GM21381 (cell line): Measurements from ENCODE around the gene CCDC195.
A peak's percentile ranks its signal among the peaks of the same experiment; 100 is the strongest.

Source experiments
- ATAC-seq: cut with Tn5 transposase; IDR thresholded peaks from one replicate; pipeline ENCODE4 v1.9.1; 2021; ENCODE audit warnings: mild to moderate bottlenecking, moderate library complexity; ENCODE audit not compliant: unreplicated experiment

Gene CCDC195, protein sequence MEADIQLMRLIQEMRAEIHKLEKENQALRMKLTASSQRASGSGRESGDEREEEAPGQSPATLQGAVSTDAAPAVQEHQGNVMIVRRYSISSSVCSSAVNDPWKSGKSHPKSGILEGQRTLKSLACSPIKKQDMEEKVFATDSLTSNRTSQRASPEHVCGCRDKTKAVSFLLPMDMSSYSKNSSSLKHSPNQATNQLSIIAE

DNA sequence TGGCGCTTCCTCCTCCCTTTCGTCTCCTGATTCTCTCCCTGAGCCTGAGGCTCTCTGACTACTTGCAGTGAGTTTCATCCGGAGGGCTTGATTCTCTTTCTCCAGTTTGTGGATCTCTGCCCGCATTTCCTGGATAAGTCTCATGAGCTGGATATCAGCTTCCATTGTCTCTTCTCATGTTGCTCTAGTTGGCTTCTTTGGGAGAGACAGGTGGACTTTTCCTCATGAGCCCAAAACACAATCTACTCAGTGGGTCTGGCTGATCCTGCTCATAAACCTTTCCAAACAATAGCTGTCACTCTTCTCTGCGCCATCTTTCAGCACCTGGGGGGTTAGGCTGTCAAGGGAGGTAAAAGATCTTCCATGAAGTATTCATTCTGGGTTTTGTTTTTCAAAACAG is at the start of gene CCDC195:
CCDC195 (minus strand) TSS at position 165 of the 400 bp plus-strand sequence; CDS start at position 165, 0 bp downstream.
- ATAC-seq, result no peak

DNA sequence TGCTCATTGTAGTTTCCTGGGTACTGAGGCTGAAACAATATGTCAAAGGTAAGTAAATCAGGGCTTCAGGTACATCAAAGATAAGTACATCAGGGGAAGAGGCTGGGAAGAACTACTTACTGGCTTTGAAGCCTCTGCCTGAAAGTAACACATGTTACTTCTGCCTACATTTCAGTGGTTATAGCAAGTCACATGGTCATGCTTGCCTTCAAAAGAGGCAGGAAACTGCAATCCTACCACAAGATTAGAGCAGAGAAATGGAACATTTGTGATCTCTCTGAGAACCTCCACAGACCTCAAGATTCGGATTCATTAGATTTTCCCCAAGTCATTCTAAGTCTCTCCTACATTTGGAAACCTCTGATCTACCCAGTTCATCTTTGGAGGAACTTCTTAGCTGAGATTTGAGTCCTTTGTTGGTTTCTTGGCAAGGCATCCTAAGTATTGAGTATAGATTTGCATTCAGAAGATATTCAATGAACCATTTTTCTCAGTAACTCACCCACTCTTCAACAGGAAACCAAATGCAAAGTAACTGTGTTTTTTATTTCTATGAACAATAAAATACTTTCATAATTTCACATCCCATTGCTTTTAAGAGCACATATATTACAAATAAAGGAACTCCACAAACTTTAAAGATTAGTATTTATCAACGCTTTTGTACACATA is 48.5 kb upstream of the CCDC195 start:
- peak; percentile 65 for ATAC-seq

DNA sequence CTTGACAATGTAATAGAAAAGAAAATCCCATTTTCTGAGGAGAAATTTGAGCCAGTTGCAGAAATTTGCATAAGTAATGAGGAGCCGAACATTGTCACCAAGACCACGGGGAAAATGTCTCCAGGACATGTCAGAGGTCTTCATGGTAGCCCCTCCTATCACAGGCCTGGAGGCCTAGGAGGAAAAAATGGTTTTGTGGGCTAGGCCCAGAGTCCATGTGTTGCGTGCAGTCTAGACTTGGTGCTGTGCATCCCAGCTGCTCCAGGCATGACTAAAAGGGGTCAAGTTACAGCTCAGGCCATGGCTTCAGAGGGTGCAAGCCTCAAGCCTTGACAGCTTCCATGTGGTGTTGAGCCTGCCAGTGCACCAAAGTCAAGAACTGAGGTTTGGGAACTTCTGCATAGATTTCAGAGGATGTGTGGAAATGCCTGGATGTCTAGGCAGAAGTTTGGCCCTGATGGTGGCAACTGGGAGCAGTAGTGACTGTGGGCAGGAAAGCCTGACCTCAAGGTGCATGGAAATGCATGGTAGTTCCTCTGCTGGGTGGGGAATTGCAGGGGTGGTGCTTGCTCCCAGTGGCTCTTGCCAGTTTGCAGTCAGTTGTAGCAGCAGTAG is 41.9 kb upstream of the CCDC195 start:
- no peak for ATAC-seq

DNA sequence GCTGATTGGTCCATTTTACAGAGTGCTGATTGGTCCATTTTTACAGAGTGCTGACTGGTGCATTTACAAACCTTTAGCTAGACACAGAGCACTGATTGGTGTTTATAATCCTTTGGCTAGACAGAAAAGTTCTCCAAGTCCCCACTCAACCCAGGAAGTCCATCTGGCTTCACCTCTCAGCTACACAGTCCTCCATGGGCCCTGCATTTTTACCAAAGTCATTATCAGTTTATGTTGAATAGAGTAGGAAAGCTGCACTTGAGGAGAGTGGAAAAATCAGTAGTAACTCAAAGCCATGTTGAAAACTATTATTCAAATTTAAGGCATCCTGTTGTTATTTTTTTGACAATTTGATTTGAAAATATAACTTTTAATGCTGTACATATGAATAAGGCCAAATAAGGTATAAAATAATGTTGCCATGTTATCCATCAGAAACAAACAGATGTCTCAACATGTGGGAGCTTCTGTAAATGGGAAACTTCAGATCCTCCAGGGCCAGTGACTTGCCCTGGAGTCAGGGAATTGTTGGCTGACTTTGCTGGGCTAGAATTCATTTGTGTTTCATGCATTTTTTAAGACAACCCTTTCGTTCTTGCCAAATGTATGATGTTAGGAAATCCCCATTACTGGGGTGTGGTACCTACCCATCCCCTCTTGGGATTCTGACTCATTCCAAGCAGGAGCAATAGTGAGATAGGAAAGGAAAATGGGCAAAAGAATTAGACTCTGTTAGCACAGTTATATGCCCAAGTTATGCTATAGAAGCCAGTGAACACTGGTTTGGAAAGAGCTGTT is 37.8 kb upstream of the CCDC195 start:
- ATAC-seq, result no peak

DNA sequence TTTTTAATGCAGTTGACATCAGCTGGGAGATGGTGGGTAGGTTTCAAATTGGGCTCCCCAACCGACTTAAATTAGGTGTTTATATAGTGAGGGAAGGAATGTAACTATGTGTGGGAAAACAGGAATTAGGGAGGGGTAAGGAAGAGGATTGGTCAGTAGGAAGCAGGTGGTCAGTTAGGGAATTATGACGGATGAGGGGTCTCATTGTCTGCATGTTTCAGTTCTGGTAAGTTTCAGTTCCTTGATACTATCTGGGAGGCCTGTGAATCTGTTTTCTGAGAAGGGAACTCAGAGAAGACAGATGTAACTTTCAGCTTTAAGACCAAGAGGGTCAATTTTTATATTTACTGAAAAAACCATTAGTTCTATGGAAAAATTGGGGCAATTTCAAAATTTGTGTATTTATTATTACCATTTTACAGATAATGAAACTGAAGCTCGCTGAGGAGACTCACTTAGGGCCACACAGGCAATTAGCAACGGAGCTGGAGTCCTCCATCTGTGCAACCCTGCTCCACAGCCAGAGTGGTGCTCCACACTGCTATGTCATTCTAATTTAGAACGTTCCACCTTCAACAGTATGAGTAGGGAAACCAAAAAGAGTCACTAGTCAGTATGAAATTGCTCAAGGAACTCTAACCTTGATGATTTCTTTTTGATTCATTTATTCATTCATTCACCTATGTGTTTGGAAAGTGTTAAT is 36.0 kb upstream of the CCDC195 start:
- ATAC-seq, result peak; percentile 62

DNA sequence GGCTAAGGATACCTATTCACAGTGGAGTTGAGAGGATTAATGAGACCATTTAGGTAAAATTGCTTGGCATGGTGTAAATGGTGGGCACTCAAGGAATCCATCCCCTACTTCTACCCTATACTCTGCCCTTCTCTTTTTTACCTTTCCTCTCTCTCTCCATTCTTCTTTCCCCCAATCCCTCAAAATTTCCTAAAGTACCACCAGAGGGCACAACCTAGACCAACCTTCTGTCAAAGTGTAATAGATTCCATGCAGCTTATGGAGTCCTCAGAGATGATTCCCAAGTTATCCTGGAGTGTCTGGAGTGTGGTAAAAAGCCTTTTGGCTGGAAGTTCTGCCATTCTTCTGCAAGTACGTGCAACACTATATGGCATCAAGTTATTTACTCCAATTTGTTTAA is 33.0 kb upstream of the CCDC195 start:
- ATAC-seq, result no peak

DNA sequence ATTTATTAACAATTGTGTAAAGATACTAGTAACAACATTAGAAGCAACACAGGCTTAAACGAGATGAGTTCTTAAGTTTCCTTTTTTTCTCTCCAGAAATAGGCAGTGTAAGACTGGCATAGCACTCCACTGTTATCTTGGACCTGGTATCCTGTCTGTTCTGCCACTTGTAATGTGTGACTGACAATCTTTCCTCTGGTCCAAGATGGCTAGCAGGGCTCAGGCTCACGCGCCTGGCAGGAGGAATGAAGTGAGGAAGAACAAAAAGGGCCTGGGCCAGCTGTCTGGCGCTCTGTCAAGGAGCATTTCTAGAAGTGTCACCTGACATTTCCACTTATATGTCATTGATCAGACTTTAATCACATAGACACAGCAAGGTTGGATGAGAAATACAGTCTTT is 31.6 kb upstream of the CCDC195 start:
- ATAC-seq, result no peak

DNA sequence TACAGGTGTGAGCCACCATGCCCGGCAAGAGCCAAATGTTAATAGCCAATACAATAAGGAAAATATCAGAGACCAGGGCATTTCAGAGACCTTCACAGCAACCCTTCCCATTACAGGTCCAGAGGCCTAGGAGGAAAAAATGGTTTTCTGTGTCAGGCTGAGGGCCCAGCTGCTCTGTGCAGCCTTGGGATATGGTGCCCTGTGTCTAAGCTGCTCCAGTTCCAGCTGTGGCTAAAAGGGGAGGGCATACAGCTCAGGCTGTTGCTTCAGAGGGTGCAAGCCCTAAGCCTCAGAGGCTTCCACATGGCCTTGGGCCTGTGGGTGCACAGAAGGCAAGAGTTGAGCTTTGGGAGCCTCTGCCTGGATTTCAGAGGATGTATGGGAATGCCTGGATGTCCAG is 20.1 kb upstream of the CCDC195 start:
- no peak for ATAC-seq

DNA sequence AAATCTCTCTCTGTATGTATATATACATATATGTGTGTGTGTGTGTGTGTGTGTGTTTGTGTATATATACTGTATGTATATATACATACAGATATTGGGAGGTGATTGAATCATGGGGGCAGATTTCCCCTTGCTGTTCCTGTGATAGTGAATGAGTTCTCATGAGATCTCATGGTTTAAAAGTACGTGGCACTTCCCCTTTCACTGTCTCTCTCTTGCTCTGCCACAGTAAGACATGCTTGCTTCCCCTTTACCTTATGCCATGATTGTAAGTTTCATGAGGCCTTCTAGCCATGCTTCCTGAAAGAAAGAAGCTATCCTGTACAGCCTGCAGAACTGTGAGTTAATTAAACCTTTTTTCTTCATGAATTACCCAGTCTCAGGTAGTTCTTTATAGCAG is 18.8 kb upstream of the CCDC195 start:
- no peak for ATAC-seq

DNA sequence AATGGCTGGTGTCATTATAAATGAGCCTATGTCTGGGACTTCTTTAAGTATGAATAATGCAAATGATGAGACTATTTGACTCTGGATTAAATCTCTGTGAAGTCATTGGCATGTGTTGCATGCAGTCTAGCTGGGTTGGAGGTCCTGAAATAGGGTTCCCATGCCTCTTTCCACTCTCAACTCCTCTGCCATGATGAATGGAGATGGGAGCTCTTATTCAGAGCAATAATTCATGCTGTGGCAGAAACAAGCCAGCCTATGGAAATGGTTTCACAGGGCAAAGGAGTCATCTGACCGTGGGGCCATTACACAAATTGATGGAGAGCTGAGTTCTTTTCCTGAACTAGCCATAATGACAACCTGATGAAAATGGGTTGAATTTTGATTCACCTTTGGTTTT is 15.5 kb upstream of the CCDC195 start:
- ATAC-seq, result no peak

DNA sequence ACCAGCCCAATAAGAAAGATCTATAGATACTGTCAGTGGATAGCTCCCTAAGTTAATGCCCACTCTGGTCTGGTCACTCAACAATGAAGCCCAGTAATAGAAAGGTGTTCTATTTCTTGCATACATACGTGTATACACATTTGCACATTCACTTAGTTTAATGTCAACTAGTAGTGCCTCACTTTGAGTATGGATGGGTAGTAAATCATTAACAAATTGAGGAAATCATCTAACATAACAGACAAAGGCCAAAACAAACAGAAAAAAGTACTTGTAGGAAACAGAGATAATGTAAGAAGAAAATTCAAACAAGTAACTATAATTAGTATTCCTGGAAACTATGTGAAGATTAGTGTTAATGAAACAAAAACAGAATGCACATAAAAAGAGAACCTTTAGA is 13.3 kb upstream of the CCDC195 start:
- ATAC-seq, result no peak

DNA sequence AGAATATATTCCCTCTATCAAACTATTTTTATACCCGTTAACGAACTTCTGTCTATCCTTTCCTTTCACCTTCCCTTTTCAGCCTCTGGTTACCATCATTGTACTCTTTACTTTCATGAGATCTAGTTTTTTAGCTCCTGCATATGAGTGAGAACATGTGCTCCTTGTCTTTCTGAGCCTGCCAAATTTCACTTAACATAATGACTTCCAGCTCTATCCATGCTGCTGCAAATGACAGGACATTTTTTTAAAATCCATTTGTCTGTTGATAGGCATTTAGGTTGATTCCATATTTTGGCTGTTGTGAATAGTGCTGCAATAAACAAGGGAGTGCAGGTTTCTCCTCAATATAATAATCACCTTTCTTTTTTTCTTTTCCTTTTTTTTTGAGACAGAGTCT is 8.2 kb upstream of the CCDC195 start:
- ATAC-seq, result no peak

DNA sequence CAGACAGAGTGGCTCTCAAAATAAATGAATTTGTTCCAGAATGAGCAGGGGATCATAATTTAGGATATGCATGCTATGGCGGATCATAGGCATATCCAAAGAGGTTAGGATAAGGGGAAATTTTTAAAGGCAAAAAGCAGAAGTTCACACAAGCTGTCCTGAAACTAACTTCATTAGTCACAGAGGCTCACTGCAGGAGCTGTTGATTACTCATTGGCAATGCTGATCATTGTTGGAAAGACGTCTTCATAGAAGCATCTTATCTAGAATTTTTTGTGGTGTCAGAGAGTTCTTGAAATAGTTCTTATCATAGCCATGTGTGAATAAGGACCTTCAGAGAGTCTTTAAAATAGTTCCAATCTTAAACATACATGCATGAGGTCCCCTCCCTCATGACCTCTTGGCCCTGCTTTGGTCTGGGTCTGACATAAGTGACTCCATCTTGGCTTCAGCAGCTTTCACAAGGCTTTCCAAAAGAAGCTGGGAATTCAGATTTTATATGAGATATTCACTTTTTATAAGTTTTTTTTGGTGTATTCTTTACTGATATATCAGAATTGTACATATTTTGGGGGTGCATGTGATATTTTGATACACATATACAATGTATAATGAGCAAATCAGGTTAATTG is 7.5 kb upstream of the CCDC195 start:
- ATAC-seq, result peak; percentile 61

DNA sequence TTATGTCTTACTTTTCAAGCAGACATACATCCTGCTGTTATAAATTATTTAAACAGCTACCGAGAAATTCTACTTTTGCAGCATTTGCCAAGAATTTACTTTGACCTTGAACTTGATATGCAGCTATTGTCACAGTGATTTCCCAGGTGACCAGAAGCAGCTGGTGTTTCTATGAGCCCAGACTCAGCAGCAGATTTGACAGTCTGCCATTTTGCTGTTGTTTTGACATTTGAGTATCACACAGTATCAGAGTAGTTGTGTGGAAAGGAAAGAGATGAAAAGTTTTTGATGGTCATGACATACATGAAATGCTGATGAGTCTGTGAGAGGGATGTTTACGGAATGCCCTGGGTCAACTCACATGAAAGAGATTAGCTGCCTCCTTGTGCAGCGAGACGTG is 6.6 kb upstream of the CCDC195 start:
- no peak for ATAC-seq

DNA sequence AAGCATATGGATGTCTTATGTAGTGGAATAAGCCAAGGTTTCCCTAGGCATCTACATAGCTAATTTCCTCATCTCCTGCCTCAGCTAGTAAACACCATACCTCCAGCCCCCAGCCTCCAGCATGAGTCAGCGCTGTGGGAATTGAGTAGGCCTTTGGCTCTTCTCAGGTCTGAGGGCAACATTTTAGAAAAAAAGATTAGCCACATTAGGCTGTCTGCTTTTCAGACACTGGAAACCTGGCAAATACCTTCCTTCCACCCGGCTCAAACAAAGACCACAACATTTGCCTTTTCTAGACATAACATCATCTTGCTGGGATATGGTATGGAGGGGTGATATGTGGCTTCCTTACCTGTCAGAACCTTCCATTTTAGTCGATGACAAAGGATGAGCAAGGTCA is 6.1 kb upstream of the CCDC195 start:
- no peak for ATAC-seq

DNA sequence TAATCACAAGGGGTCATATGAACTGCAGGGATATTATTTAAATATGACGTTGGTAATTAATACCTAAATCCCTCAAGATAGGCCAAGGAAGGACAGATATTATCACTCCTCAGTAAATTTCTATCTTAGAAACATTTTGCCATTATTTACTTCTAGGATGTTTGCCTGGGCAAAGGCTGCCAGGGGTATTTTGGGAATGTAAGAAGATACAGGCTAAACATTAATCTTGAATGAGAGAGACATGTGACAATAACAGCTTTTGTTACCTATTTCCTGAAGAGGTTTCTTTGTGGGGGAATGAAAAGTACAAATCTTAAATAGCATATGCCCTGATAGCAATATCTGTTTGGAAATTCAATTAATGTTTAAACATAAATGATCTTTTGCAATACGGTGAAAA is 756 bp upstream of the CCDC195 start:
- no peak for ATAC-seq

DNA sequence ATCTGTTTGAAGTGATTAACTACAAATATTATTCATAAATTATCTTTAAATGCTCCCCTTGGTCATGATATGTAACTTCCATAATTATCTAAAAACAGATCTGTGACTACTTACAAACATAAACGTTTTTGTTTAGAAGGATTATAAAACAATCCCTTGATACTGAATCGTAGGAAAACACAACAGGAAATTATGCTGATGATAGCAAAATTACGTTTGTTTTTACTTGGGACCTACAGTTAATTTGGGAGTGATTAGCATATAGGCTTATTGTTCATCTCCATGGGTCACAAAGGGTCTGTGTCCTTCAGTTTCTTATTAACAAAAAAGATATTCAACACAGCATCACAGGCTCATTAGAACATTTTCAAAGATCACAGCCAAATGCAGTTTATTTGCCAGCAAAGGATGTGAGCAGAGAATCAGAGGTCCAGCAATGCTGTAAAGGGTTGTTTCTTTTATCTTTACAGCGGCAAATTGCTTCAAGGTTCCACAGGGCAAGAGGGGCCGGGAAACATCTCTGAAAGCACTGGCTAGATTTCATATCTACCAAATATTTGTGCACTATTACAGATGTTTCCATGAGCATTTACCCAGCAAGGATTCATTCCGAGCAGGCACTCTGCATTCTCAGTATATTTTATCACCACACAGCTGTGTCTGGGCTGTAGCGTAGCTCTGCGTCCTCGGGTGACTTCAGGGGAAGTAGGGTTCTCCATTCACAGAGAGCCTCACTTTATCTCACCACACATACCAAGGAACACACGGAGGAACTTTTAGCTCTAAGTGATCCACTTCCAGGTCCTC is 4.1 kb downstream of the CCDC195 start:
- ATAC-seq, result no peak

DNA sequence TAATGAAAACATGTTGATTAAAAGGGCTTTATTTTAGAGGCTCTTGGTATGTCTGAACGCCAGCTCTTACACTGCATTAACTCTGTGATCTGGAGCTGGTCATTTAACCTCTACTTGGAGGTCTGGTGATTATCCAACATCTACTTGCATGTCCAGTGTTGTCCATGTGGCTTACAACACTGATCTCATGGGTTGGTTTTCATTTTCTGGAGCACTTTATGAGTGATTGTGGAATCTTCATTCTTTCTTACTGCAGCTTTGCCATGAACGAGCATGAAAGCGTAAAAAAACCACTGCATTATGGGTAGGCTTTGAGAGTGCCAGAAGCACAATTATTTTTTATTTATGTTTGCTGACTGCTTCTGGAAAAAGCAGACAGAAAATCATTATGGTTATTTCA is 4.8 kb downstream of the CCDC195 start:
- ATAC-seq, result no peak

DNA sequence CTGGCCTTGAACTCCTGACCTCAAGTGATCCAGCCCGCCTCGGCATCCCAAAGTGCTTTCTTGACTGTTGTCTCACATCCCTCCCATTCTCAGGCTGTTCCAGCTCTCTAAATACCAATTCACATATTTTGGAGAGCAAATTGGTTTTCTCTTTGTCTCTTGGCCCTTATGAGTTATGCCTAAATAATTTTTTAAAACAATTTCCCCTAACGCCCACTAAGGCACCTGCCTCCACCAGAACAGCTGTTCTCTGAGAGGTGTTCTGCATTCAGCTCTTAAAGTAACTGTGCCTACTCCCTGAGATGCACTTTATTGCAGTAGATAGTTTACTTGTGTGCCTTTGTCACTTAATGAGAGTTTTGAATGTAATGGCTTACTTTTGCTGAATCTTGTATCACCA is 6.9 kb downstream of the CCDC195 start:
- no peak for ATAC-seq

DNA sequence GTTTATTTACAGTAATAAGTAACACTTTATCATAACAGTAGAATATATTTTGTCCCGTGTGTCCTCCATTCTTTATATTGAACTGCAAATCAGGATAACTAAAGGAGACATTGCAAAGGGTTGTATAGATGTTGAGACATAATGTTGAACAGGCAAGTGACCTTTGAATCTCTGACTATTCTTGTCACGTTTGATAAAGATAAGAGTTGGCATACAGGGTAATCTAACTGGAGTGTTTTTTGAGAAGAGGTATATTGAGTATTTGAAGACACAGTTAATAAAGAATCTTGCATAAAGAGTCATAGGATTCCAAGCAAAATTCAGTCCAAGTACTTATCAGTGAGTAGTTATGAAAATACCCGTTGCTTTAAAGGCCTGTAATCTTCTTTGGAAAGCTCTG is 21.7 kb downstream of the CCDC195 start:
- no peak for ATAC-seq
